ENCODE measurements around the gene PIP4K2A.

Gene PIP4K2A

DNA sequence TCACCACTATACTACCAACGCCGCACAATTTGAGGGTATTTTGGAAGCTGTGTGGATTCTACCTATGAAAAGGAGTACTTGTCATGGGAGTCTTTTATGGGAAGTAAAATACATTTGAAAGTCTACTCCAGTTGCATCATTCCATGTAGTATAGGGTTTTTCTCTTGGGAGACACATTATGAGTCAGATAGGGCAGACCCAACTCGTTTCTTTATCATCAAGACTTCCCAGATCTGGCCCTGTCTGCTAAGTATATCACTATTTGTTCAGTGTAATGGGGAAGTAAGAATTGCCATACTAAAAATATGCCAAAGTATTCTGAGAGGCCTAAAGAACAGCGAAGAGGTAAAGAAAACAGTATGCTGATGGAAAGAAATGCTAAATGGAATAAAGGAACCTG is 224.9 kb downstream of the PIP4K2A start:
- Histone ChIP-seq H3K79me1 (ENCODE audit: low read length) (no peaks in the 10 kb centered on the region), H3K27ac (ENCODE audit: low read depth, low read length) (no peak overlapping the region), H2BK12ac (ENCODE audit: low read length) (no peak overlapping the region), H3K4ac (ENCODE audit: low read depth, low read length) (no peak overlapping the region), H3K79me2 (ENCODE audit: control insufficient read depth, insufficient read depth, low read length, poor library complexity) (no peaks in the 10 kb centered on the region), H3K4me1 (ENCODE audit: control insufficient read depth in 1 of 2, insufficient read depth in 2 of 2, low read length in 2 of 2) (no peaks in the 10 kb centered on the region), H3K4me3 (ENCODE audit: low read depth, low read length) (no peak overlapping the region), H3K18ac (ENCODE audit: low read length) (no peak overlapping the region), H2AK5ac (ENCODE audit: low read length) (no peak overlapping the region), H2BK5ac (ENCODE audit: low read depth, low read length, poor library complexity) (no peak overlapping the region), H3K36me3 (ENCODE audit: control insufficient read depth in 1 of 2, insufficient read depth in 2 of 2, low read length in 2 of 2) (no peaks in the 10 kb centered on the region), H4K91ac (ENCODE audit: low read depth, low read length) (no peak overlapping the region), H3K14ac (ENCODE audit: low read length) (no peak overlapping the region), H3K4me2 (ENCODE audit: low read length) (no peak overlapping the region), H2AFZ (ENCODE audit: insufficient read depth, low read length, poor library complexity) (no peak overlapping the region), H4K8ac (ENCODE audit: low read depth, low read length) (no peak overlapping the region), H3K9ac (ENCODE audit: low read length) (no peak overlapping the region), H3K9me3 (ENCODE audit: insufficient read depth, low read depth, low read length) (no peaks in the 10 kb centered on the region), H2BK120ac (ENCODE audit: insufficient read depth, low read length, poor library complexity) (no peak overlapping the region), H3K27me3 (ENCODE audit: insufficient read depth, low read length) (no peaks in the 10 kb centered on the region), H3K23ac (ENCODE audit: low read length) (no peak overlapping the region), H4K12ac (ENCODE audit: low read depth, low read length) (no peak overlapping the region)
- no CpG with 5 or more reads among the region's 4 CpGs for WGBS (ENCODE audit: extremely low coverage, insufficient coverage, insufficient read length)
- no peak for DNase-seq

DNA sequence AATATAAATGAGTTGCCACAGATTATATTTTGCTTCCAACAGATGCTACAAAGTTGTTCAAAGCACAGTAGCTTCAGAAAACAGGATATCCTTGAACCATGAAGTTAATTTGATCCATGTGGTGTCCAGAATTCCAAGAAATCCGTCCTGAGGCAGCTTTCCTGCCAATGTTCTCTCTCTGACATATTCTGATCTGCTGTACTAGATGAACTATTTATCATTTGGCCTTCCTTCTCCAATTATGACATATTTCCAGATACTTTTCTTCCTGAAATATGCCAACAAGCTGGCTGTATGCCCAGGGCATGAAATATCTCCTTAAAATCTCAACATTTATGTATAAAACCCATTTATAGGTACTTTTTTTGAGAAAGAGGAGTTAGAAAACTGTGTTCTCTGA is 227.9 kb downstream of the PIP4K2A start:
- no peaks in the 10 kb centered on the region for H3K27me3 ChIP-seq (ENCODE audit: insufficient read depth, low read length)
- H2BK5ac ChIP-seq (ENCODE audit: low read depth, low read length, poor library complexity): no peak overlapping the region
- H3K4ac ChIP-seq (ENCODE audit: low read depth, low read length): no peak overlapping the region
- H3K4me2 ChIP-seq (ENCODE audit: low read length): no peak overlapping the region
- H3K9ac ChIP-seq (ENCODE audit: low read length): no peak overlapping the region
- H3K14ac ChIP-seq (ENCODE audit: low read length): no peak overlapping the region
- no peaks in the 10 kb centered on the region for H3K79me2 ChIP-seq (ENCODE audit: control insufficient read depth, insufficient read depth, low read length, poor library complexity)
- H3K18ac ChIP-seq (ENCODE audit: low read length): no peak overlapping the region
- H3K36me3 ChIP-seq (ENCODE audit: control insufficient read depth in 1 of 2, insufficient read depth in 2 of 2, low read length in 2 of 2): no peaks in the 10 kb centered on the region
- H2AK5ac ChIP-seq (ENCODE audit: low read length): no peak overlapping the region
- WGBS (ENCODE audit: extremely low coverage, insufficient coverage, insufficient read length): no CpG with 5 or more reads among the region's 1 CpG
- H3K4me1 ChIP-seq (ENCODE audit: control insufficient read depth in 1 of 2, insufficient read depth in 2 of 2, low read length in 2 of 2): no peaks in the 10 kb centered on the region
- H2BK12ac ChIP-seq (ENCODE audit: low read length): no peak overlapping the region
- no peak for DNase-seq
- no peak overlapping the region for H4K91ac ChIP-seq (ENCODE audit: low read depth, low read length)
- H4K12ac ChIP-seq (ENCODE audit: low read depth, low read length): no peak overlapping the region
- no peak overlapping the region for H3K4me3 ChIP-seq (ENCODE audit: low read depth, low read length)
- H2BK120ac ChIP-seq (ENCODE audit: insufficient read depth, low read length, poor library complexity): no peak overlapping the region
- H3K23ac ChIP-seq (ENCODE audit: low read length): no peak overlapping the region
- no peak overlapping the region for H3K27ac ChIP-seq (ENCODE audit: low read depth, low read length)
- H3K79me1 ChIP-seq (ENCODE audit: low read length): no peaks in the 10 kb centered on the region
- no peaks in the 10 kb centered on the region for H3K9me3 ChIP-seq (ENCODE audit: insufficient read depth, low read depth, low read length)
- no peak overlapping the region for H4K8ac ChIP-seq (ENCODE audit: low read depth, low read length)
- H2AFZ ChIP-seq (ENCODE audit: insufficient read depth, low read length, poor library complexity): no peak overlapping the region

Data from trophoblast cell (in vitro differentiated cells and primary cell).